Muscle layer of duodenum (tissue), 2 donors: ENCODE results near the gene TTC7B.
A peak's percentile ranks its signal among the peaks of the same experiment; 100 is the strongest.
"Not testable (repeated sequence)": the region's sequence is repeated elsewhere in the genome, so short reads cannot be mapped to it uniquely, and the experiment has no call there.

Experiments
- H3K27ac ChIP-seq: one replicate; pipeline ENCODE4 v1.7.0; 2013; ENCODE audit warnings: mild to moderate bottlenecking, low read length
- H3K27me3 ChIP-seq: one replicate; pipeline ENCODE4 v1.7.0; 2013; ENCODE audit warnings: low read depth, mild to moderate bottlenecking, control low read depth, low read length
- H3K36me3 ChIP-seq, 2 donors: one replicate each; pipeline ENCODE4 v1.7.0; 2013; ENCODE audit warnings: low read length in 2 of 2, control low read depth in 1 of 2, mild to moderate bottlenecking in 1 of 2; ENCODE audit not compliant: insufficient read depth in 2 of 2, control insufficient read depth in 1 of 2
- H3K4me1 ChIP-seq, 2 donors: one replicate each; pipeline ENCODE4 v1.7.0; 2013; ENCODE audit warnings: low read length in 2 of 2, mild to moderate bottlenecking in 2 of 2, control low read depth in 1 of 2, moderate library complexity in 1 of 2; ENCODE audit not compliant: insufficient read depth in 2 of 2, control insufficient read depth in 1 of 2
- H3K4me3 ChIP-seq, 2 donors: one replicate each; pipeline ENCODE4 v1.7.0; 2013; ENCODE audit warnings: low read length in 2 of 2, low read depth in 1 of 2, mild to moderate bottlenecking in 1 of 2
- H3K9me3 ChIP-seq, 2 donors: one replicate each; pipeline ENCODE4 v1.7.0; 2013; ENCODE audit warnings: low read length in 2 of 2, control low read depth in 1 of 2, mild to moderate bottlenecking in 1 of 2; ENCODE audit not compliant: control insufficient read depth in 1 of 2
- donor health status: healthy.

TTC7B gene

GRCh38 chr14:90844321-90844720 is 28.1 kb upstream of the TTC7B start:
- H3K4me1 ChIP-seq = peaks cover 0 to 1% of the 10 kb centered on the region in 2 donors
- H3K9me3 ChIP-seq = no peaks in the 10 kb centered on the region
- H3K27ac ChIP-seq = no peak overlapping the region
- H3K36me3 ChIP-seq = peaks cover 0 to 7% of the 10 kb centered on the region in 2 donors
- H3K27me3 ChIP-seq = no peaks in the 10 kb centered on the region
- no peak overlapping the region for H3K4me3 ChIP-seq

- H3K9me3 ChIP-seq = no peaks in the 10 kb centered on the region
- peaks cover 0 to 5% of the 10 kb centered on the region in 2 donors for H3K4me1 ChIP-seq
- no peak overlapping the region for H3K4me3 ChIP-seq
- peaks cover 0 to 7% of the 10 kb centered on the region in 2 donors for H3K36me3 ChIP-seq
- no peak overlapping the region for H3K27ac ChIP-seq
- no peaks in the 10 kb centered on the region for H3K27me3 ChIP-seq
These were observed 26.5 kb upstream of the TTC7B start for GRCh38 chr14:90842726-90843125.

GRCh38 chr14:90840667-90841066 is 24.4 kb upstream of the TTC7B start:
- not testable (repeated sequence) for H3K27me3 ChIP-seq, H3K27ac ChIP-seq, H3K4me3 ChIP-seq, H3K36me3 ChIP-seq, H3K9me3 ChIP-seq, H3K4me1 ChIP-seq

- H3K36me3 ChIP-seq = no peaks in the 10 kb centered on the region
- H3K27me3 ChIP-seq = no peaks in the 10 kb centered on the region
- H3K4me1 ChIP-seq = peaks cover 0 to 9% of the 10 kb centered on the region in 2 donors
- H3K27ac ChIP-seq = no peak overlapping the region
- H3K4me3 ChIP-seq = no peak overlapping the region
- H3K9me3 ChIP-seq = no peaks in the 10 kb centered on the region
These were observed 23.6 kb upstream of the TTC7B start for GRCh38 chr14:90839889-90840266.

- Histone ChIP-seq H3K4me1 (peaks cover 0 to 9% of the 10 kb centered on the region in 2 donors), H3K27me3 (no peaks in the 10 kb centered on the region), H3K9me3 (no peaks in the 10 kb centered on the region), H3K27ac (peak overlapping the region; percentile 53), H3K4me3 (peak overlapping the region in 1 of 2 donors; percentile 27), H3K36me3 (no peaks in the 10 kb centered on the region)
These were observed 23.0 kb upstream of the TTC7B start for GRCh38 chr14:90839024-90839888.

GRCh38 chr14:90838531-90838930 is 22.3 kb upstream of the TTC7B start:
- not testable (repeated sequence) for H3K27ac ChIP-seq, H3K4me1 ChIP-seq, H3K9me3 ChIP-seq, H3K4me3 ChIP-seq, H3K27me3 ChIP-seq, H3K36me3 ChIP-seq

- Histone ChIP-seq H3K4me1 (peaks cover 0 to 9% of the 10 kb centered on the region in 2 donors), H3K36me3 (no peaks in the 10 kb centered on the region), H3K27me3 (no peaks in the 10 kb centered on the region), H3K9me3 (no peaks in the 10 kb centered on the region), H3K4me3 (no peak overlapping the region), H3K27ac (no peak overlapping the region)
These were observed 21.1 kb upstream of the TTC7B start for GRCh38 chr14:90837355-90837754.

- Histone ChIP-seq H3K4me1 (peaks cover 0 to 9% of the 10 kb centered on the region in 2 donors), H3K27me3 (no peaks in the 10 kb centered on the region), H3K27ac (no peak overlapping the region), H3K36me3 (no peaks in the 10 kb centered on the region), H3K4me3 (no peak overlapping the region), H3K9me3 (no peaks in the 10 kb centered on the region)
These were observed 20.4 kb upstream of the TTC7B start for GRCh38 chr14:90836692-90837063.

- H3K27ac ChIP-seq = no peak overlapping the region
- no peak overlapping the region for H3K4me3 ChIP-seq
- H3K9me3 ChIP-seq = no peaks in the 10 kb centered on the region
- H3K27me3 ChIP-seq = no peaks in the 10 kb centered on the region
- H3K4me1 ChIP-seq = peaks cover 5 to 10% of the 10 kb centered on the region in 2 donors
- H3K36me3 ChIP-seq = no peaks in the 10 kb centered on the region
These were observed 15.6 kb upstream of the TTC7B start for GRCh38 chr14:90831821-90832220.

GRCh38 chr14:90830931-90831701 is 14.9 kb upstream of the TTC7B start:
- H3K27ac ChIP-seq = no peak overlapping the region
- H3K4me3 ChIP-seq = no peak overlapping the region
- no peaks in the 10 kb centered on the region for H3K36me3 ChIP-seq
- peaks cover 5 to 7% of the 10 kb centered on the region in 2 donors for H3K4me1 ChIP-seq
- H3K27me3 ChIP-seq = no peaks in the 10 kb centered on the region
- no peaks in the 10 kb centered on the region for H3K9me3 ChIP-seq

- no peak overlapping the region for H3K27ac ChIP-seq
- H3K4me3 ChIP-seq = no peak overlapping the region
- peaks cover 5 to 7% of the 10 kb centered on the region in 2 donors for H3K4me1 ChIP-seq
- H3K9me3 ChIP-seq = no peaks in the 10 kb centered on the region
- no peaks in the 10 kb centered on the region for H3K27me3 ChIP-seq
- no peaks in the 10 kb centered on the region for H3K36me3 ChIP-seq
These were observed 13.4 kb upstream of the TTC7B start for GRCh38 chr14:90829677-90830076.
